ENCODE data around the gene WDFY2.

Gene WDFY2

DNA sequence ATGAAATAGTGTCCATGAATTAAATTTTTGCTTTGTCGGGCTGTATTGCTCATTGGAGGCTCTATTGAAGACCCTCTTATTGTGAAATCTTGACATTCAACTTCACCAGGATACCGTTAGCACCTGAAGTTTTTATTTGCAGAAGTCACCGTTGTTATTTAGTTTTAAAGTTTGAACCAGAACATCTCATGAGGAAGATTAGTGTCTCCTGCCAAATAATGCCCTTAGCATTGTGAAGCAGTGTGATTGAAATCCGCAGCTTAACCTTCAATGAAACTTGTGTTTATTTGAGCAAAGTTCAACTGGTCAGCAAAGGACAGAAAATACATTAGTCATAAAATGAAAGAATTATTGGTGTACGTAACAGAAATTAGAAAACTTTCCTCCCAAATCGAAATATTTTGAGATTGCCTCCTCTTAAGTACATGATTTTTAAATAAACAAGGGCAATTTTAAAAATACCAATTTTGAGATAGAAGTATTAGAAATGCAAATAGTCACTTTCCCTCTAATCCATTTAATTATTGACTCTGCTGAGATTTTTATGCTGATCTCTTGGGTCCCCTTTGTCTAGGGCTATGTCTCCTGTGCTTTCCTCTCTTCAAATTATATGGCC lies 84.4 kb downstream of the WDFY2 start:
- no peak for DNase-seq (ENCODE audit: low read depth)
- TF ChIP-seq, protein P1, sequence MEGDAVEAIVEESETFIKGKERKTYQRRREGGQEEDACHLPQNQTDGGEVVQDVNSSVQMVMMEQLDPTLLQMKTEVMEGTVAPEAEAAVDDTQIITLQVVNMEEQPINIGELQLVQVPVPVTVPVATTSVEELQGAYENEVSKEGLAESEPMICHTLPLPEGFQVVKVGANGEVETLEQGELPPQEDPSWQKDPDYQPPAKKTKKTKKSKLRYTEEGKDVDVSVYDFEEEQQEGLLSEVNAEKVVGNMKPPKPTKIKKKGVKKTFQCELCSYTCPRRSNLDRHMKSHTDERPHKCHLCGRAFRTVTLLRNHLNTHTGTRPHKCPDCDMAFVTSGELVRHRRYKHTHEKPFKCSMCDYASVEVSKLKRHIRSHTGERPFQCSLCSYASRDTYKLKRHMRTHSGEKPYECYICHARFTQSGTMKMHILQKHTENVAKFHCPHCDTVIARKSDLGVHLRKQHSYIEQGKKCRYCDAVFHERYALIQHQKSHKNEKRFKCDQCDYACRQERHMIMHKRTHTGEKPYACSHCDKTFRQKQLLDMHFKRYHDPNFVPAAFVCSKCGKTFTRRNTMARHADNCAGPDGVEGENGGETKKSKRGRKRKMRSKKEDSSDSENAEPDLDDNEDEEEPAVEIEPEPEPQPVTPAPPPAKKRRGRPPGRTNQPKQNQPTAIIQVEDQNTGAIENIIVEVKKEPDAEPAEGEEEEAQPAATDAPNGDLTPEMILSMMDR (conservative IDR thresholded peaks at IDR 0.05; ENCODE audit: low read length), result no peak
- H3K4me3 ChIP-seq (ENCODE audit: low read length), result no peak overlapping the region

DNA sequence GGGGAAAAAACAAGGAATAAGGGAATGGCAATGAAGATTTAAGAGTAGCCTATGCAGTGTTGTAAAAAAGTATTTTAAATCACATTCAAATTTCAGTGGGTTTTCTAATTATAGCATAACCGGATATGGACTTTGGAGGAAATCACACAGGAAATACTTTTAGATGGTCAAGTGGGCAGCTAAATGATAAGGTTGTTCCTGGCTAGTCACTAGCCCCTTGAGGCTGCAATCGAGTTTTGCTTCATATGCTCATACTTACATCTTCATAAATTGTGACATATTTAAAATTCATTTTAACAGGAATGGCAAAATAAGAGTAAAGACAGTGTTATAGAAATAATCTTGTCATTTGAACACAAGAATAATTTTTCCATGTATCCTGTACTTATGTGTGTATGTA lies 88.9 kb downstream of the WDFY2 start:
- H3K4me3 ChIP-seq (ENCODE audit: low read length), result no peak overlapping the region
- TF ChIP-seq, protein P1 (conservative IDR thresholded peaks at IDR 0.05; ENCODE audit: low read length), result no peak
- no peak for DNase-seq (ENCODE audit: low read depth)

DNA sequence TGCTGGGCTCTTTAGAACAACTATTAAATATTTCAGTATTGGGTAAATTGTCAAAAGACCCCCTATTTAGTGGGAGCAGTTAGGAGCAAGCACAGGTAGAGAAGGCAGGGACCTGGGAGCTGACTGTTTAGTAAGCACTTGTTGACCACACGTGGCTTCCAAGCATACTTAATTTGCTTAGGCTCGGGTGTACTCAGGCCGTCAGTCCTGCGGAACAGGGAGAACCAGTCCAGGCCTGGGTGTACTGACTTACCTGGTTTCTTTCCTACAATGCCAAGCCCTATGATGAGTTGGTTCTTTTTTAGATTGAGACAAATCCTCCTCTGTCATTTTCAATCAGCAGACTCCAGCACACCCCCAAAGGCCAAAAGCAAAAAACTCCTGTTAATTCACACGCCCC lies 90.0 kb downstream of the WDFY2 start:
- TF ChIP-seq, protein P1 (conservative IDR thresholded peaks at IDR 0.05; ENCODE audit: low read length), result no peak
- no peak for DNase-seq (ENCODE audit: low read depth)
- H3K4me3 ChIP-seq (ENCODE audit: low read length), result no peak overlapping the region

DNA sequence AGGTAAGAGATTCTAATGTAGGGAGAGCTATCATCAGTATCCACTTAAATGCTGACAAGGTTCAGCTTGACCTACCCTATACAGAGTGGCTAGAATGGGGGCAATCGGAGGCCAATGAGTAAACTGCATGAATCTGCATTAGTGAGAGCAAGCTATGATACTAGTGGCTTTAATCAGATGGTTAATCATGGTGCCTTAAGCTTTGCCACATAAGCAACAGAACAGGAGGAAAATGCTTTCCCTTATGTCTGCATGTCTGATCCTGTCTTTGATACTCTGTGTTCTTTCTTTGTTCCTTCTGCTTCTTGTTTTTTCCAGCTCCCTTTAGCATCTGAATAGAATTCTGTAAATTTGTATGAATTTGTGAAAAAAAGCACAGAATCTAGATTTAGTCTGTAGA lies 91.1 kb downstream of the WDFY2 start:
- no peak overlapping the region for H3K4me3 ChIP-seq (ENCODE audit: low read length)
- DNase-seq (ENCODE audit: low read depth), result no peak
- TF ChIP-seq, protein P1 (conservative IDR thresholded peaks at IDR 0.05; ENCODE audit: low read length), result no peak

DNA sequence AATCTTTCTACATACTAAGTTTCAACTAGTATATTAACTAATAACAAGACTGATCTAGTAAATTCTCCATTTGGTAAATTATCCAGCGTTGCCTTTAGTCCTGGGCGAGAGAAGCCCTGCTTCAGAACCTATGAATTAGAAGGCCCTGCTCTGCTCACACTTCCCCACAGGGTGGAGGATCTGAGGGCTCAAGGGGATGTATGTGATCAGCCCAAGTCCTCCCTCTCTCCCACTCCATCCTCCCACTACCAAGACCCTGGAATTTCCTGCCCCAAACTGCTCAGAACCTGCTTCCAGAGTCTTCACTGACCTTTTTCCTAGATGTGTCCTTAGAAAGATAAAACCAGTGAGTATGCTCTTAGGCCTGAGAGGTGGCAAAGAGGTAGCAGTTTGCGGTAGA lies 91.6 kb downstream of the WDFY2 start:
- DNase-seq (ENCODE audit: low read depth), result no peak
- H3K4me3 ChIP-seq (ENCODE audit: low read length), result no peak overlapping the region
- TF ChIP-seq, protein P1 (conservative IDR thresholded peaks at IDR 0.05; ENCODE audit: low read length), result no peak

DNA sequence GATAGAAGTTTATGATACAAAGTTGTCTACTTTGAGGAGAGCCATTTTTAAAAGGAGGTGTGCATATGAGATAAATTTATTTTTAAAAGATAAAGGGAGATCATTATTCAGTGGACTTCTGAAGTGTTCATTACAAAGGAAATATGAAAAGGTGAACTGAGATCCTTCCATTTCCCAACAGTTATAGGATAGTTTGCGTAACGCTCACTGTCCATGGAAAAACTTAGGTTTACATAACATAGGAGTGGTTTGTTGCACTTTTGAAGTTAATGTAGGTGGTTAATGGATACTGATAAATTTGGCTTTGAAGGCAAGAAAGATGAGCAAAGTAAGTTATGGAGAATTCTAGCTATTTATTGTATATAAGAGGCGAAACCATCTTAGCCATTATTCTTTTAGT lies 92.5 kb downstream of the WDFY2 start:
- H3K4me3 ChIP-seq (ENCODE audit: low read length), result no peak overlapping the region
- TF ChIP-seq, protein P1 (conservative IDR thresholded peaks at IDR 0.05; ENCODE audit: low read length), result no peak
- no peak for DNase-seq (ENCODE audit: low read depth)

DNA sequence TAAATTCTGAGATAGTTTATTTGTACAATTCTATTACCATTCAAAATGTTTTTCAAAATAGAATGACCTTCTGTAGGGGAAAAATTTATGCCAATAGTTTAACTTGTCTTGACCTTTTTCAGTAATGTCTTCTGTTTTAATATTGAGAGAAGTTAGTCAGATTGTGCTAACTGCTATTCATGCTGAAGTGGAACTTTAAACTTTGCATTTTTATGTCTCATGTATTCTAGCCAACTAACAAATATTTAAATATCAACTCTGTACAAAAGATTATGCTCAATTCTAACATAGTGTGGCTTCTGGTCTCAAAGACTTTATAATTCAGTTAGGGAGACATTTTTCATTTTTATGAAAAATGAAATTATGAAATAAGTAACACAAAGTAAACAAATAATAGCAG lies 94.2 kb downstream of the WDFY2 start:
- no peak for DNase-seq (ENCODE audit: low read depth)
- no peak overlapping the region for H3K4me3 ChIP-seq (ENCODE audit: low read length)
- TF ChIP-seq, protein P1 (conservative IDR thresholded peaks at IDR 0.05; ENCODE audit: low read length), result no peak

All from AG10803 (cell line).